NCI-H2107 treated with DMSO at 0.1 percent for 48 hours (cell line): ENCODE results near the gene BPIFB4.
"Not testable (repeated sequence)": the region's sequence is repeated elsewhere in the genome, so short reads cannot be mapped to it uniquely, and the experiment has no call there.

Source experiments
- DNase-seq: peaks from one replicate; lab custom pipeline; 2025; ENCODE audit not compliant: unreplicated experiment; lab: John Stamatoyannopoulos, UW

BPIFB4 gene

DNA sequence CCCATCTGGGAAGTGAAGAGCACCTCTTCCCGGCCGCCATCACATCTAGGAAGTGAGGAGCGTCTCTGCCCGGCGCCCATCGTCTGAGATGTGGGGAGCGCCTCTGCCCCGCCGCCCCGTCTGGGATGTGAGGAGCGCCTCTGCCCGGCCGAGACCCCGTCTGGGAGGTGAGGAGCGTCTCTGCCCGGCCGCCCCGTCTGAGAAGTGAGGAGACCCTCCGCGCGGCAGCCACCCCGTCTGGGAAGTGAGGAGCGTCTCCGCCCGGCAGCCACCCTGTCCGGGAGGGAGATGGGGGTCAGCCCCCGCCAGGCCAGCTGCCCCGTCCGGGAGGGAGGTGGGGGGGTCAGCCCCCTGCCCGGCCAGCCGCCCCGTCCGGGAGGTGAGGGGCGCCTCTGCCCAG lies 36.1 kb downstream of the BPIFB4 start:
- not testable (repeated sequence) for DNase-seq

- DNase-seq: no peak
Measured at GRCh38 chr20:33119725-33120720, 40.6 kb downstream of the BPIFB4 start.

DNA sequence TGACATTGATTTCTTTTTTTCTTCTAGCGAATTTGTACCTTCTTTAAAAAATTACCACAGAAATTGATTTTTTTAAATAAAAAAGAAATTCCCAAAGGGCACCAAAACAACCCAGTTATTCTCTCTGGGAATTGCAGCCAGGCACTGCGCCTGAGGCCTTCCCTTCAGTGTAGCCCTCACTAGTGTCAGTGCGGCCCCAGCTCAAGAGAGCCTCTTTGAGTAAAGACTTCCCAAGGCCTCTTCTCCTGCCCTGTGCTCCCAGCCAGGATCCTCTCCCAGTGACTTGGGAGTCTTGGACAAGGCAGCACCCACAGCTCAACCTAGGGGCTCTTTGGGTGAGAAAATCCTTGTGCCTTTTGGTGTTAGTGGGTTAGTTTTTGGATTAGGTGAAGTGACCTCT lies 41.5 kb downstream of the BPIFB4 start:
- DNase-seq: no peak

DNA sequence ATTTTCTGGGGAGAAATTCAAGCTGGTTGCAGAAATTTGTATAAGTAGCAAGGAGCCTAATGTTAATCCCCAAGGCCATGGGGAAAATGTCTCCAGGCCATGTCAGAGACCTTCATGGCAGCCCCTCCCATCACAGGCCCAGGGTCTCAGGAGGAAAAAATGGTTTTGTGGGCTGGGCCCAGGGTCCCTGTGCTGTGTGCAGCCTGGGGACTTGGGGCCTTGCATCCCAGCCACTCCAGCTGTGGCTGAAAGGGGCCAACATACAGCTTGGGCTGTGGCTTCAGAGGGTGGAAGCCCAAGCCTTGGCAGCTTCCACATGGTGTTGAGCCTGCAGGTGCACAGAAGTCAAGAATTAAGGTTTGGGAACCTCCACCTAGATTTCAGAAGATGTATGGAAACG lies 42.9 kb downstream of the BPIFB4 start:
- not testable (repeated sequence) for DNase-seq

DNA sequence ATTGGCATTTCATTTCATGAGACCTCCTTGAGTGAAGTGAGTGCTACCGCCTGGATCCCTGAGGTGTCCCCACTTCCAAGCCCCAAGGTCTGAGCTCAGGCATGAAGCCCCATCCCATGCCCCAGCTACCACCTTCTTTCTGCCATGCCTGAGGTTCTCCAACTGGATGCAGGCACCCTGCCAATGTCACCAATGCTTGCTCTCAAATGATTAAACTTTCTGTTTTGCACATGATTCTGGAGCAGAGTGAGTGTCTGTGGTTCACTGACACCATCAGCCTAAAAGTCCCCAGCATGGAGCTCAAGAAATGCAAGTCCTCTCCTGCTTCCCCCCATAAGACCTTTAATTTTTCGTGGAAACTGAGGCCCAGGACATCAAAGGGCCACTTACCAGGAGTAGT lies 44.8 kb downstream of the BPIFB4 start:
- no peak for DNase-seq

- no peak for DNase-seq
Measured at GRCh38 chr20:33124994-33125393, 45.6 kb downstream of the BPIFB4 start.

- no peak for DNase-seq
Measured at GRCh38 chr20:33125983-33126382, 46.5 kb downstream of the BPIFB4 start.

GRCh38 chr20:33127422-33128097 lies 48.1 kb downstream of the BPIFB4 start:
- DNase-seq: no peak

DNA sequence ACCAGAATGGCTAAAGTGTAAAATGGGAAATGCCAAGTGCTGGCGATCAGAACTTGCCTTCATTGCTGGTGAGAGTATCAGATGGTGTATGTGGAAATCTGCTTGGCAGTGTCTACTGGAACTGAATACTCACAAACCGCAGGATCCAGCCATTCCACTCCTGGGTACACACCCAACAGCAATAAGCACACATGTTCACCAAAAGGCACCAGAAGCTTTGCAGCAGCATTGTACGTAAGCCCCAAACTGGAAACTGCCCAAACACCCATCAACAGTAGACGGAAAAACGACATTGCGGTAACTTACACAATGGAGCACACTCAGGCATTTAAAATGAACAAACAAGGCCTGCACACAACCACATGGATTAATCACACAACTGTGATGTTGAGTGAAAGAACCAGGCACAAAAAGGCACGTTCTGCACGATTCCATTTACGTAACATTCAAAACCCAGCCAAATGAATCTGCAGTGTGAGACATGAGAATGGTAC lies 51.2 kb downstream of the BPIFB4 start:
- no peak for DNase-seq

DNA sequence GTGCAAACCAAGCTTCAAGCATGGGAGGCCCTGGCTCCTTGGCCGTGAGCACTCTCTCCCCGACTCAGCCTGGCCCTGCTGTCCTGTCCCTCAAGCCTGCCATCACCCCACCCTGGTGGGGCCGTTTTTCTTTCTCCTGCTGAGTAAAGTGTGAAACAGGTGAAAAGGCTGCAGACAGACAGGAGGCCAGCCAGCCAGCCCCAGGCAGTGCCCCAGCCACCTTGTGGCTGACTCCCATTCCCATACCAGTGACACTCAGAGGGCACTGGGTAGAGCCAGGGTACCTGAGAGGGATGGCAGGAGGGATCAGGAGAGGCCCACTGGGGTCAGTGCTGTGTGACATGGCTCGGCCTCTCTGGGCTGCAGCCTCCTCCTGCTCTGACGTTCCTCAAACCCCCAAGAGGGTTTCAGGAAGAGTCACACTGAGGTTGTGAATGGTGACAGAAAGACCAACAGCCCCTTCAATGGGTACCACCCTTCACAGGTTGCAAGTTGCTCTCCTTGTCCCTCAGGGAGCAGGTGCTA lies 52.6 kb downstream of the BPIFB4 start:
- DNase-seq: no peak

- no peak for DNase-seq
Measured at GRCh38 chr20:33132513-33133372, 53.3 kb downstream of the BPIFB4 start.

- no peak for DNase-seq
Measured at GRCh38 chr20:33133373-33133941, 54.0 kb downstream of the BPIFB4 start.

GRCh38 chr20:33137195-33137594 lies 57.8 kb downstream of the BPIFB4 start:
- no peak for DNase-seq

GRCh38 chr20:33139467-33139866 lies 60.0 kb downstream of the BPIFB4 start:
- no peak for DNase-seq

DNA sequence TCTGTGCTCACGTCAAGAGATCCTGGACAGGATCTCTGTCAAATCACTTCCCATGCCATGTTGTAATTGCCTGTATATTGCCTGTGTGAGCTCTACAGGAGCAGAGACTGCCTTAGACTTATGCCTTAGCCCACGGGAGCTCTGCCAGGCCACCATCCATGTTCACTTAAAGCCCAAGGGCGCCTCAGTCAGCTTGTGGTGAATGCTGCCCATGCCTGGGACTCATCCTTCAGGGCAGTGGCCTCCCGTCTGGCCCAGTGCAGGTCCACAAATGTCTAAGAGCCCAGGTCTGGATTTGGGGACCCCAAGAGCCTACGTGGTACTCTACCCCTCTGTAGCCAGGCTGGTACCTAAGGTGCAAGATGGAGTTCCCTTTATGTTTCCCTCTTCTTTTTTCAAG lies 66.1 kb downstream of the BPIFB4 start:
- DNase-seq: no peak

DNA sequence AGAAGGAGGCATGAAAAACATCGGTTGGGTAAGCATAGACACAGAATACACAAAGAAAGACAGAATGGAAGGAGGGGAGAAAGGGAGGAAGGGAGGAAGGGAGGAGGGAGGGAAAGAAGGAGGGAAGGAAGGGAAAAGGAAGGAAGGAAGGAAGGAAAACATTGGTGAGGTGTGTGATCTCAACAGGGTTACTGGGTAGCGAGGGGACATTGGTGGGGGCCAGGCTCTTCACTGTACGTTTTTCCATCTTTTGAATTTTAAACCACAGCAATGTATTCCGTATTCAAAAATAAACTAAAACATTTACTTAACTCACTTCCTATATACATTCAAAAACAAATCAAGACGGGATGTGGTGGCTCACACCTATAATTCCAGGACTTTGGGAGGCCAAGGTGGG lies 67.9 kb downstream of the BPIFB4 start:
- DNase-seq: no peak

GRCh38 chr20:33148040-33148439 lies 68.6 kb downstream of the BPIFB4 start:
- DNase-seq: no peak

DNA sequence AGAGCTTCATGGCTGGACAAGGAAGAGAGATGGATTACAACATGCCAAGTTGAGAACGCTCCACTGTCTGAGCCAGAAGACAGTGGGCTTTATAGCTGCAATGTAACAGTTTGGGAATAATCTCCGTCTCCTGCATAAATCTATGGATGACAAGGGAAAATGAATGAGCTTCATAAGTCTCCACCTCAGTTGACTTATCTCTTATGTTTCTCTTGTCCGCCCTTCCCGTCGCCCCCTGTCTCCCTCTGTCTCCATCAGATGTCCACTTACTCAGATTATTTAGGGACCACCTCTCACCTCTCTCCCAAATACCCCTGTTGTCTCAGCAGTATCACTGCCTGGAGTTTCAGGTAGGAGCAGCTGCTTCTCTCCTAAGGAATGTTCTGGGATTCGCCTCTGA lies 74.8 kb downstream of the BPIFB4 start:
- DNase-seq: no peak

DNA sequence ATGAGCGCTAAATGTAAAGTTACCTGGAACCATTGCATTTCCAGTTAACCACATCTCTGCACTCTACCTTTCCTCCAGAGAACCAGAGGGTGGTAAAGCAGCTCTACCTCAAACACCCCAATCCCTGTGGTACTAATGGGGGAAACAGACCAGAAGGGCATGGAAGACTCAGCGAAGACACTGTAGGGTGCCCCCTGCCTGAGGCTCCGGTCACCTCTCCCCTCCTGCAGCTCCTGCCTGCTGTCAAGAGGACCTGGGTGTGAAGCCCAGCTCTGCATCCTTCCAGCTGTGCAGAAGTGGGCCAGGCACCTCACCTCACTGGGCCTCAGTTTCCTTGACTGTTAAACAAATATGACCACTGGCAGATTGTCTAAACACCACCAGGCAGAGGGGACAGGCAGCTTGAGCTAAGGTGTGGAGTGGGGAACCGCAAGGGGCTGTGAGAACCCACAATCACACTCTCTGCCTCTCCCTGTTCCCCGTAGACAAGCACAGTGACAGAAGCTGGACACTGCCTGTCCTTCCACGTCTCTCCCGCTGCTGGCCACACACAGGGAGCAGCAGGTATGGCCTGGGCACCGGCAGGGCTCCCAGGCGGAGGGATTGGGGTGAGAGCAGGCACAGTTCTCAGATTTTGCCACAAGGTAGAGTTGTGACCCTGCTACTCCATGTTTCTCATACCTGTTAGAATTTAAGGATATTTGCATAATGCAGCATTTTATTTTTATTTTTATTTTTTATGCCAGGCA lies 79.4 kb downstream of the BPIFB4 start:
- DNase-seq: no peak

DNA sequence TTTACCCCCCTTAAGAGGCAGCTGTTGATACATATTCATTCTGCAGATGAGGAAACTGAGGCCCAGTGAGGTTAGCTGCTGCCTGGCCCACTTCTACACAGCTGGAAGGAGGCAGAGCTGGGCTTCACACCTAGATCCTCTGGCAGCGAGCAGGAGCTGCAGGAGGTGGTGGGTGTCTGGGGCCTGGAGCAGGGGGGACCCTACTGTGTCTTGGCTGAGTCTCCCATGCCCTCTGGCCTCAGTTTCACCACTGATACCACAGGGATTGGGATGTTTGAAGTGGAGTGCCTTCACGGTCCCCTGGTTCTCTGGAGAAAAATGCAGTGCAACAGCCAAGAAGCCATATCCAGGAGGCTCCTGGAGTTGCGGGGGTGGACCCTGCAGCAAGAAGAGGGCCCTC lies 80.3 kb downstream of the BPIFB4 start:
- DNase-seq: no peak
